Fibroblast of the aortic adventitia (primary cell): ENCODE data around the gene COA4. TPM values are rescaled to one million over a fixed set of nuclear protein-coding genes. Genes with fewer than 3 reads are reported as not detected.

Source experiments
- DNase-seq: peaks from one replicate; pipeline ENCODE4 v3.0.0-alpha.2; 2010; ENCODE audit warnings: low read depth
- H3K4me3 ChIP-seq: 2 replicates; pipeline ENCODE4 v1.5.1; 2011; ENCODE audit warnings: low read depth, mild to moderate bottlenecking, control low read depth, low read length, moderate library complexity
- total RNA-seq: library from RNA; depleted of rRNA; stranded (reverse); fragments of >200 nt; gene quantifications from 2 replicates; pipeline ENCODE4 v1.2.3, GENCODE V29; 2012; ENCODE audit warnings: low replicate concordance
- TF ChIP-seq, protein P1 (sequence below): IDR thresholded peaks from 2 replicates; pipeline ENCODE4 v1.5.1; 2011; ENCODE audit warnings: mild to moderate bottlenecking, low read length, control low read depth, inconsistent platforms; ENCODE audit not compliant: insufficient read depth

Gene COA4
- total RNA-seq, 1 donor = 70.8 TPM

DNA sequence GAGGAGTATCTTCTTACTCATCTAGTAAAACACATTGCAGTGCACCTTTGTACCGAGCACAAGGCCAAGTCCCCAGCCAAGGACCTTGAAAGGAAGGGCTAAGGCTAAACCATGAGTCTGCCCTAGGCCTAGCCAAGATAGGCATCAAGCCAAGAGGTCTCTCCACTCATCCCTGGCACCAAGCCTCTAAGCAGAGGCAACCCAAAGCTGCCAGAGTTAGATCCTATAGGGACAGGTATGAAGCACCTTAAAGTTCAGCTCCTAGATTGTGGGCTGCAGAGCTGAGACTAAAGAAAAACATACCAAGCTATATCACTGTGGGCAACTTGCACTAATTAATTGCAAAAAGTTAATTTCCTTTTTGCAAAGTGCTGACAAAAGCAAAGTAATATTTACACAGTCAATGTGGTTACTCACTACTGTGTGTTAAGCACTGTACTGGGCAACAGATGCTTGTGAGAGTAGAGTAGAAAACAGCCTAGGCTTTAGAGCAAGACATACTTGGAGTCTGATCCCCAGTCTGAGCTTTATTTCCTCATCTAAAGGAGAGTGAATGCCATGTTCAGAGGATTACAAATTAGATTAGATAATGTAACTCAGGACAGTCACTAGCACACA lies 7.2 kb downstream of the COA4 start:
- DNase-seq = no peak
- TF ChIP-seq, protein P1, sequence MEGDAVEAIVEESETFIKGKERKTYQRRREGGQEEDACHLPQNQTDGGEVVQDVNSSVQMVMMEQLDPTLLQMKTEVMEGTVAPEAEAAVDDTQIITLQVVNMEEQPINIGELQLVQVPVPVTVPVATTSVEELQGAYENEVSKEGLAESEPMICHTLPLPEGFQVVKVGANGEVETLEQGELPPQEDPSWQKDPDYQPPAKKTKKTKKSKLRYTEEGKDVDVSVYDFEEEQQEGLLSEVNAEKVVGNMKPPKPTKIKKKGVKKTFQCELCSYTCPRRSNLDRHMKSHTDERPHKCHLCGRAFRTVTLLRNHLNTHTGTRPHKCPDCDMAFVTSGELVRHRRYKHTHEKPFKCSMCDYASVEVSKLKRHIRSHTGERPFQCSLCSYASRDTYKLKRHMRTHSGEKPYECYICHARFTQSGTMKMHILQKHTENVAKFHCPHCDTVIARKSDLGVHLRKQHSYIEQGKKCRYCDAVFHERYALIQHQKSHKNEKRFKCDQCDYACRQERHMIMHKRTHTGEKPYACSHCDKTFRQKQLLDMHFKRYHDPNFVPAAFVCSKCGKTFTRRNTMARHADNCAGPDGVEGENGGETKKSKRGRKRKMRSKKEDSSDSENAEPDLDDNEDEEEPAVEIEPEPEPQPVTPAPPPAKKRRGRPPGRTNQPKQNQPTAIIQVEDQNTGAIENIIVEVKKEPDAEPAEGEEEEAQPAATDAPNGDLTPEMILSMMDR = no peak
- no peak overlapping the region for H3K4me3 ChIP-seq

DNA sequence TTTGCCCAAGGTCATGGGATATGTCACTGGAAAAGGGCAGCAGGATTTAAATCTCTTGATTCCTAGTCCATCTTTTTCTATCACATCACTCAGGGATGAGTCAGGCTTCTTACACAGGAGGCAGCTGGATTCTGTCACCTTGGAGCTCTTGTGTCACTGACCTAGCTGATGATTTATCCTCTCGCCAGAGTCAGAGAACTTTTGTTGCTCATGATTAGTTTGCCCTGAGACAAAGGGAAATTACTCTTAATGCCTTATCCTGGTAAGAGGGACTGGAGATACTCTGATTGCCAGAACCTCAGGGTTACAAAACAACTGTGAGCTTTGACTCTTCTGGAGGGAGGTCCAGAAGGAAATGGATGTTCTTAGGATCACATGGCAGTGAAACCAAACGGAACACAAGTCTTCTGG lies 10.1 kb downstream of the COA4 start:
- no peak overlapping the region for H3K4me3 ChIP-seq
- TF ChIP-seq, protein P1 = no peak
- peak; percentile 95 for DNase-seq

DNA sequence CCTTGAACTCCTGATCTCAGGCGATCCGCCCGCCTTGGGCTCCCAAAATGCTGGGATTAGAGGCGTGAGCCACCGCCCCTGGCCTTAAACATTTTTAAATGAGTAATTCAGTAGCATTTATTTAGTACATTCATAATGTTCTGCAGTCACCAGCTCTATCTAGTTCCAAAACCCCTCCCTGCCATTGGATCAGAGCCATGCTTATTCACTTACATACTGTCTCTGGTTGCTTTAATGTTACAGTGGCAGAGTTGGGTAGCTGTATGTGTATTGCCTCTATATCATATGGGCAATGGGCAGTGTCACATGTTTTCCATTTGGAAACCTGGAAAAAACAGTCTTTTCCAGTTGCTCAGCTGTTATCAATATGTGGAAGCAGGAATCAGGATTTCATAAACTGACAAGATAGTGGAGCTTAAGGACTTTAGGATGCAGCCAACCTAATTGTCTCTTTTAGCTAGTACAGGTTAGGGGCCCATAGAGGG lies 10.5 kb downstream of the COA4 start:
- TF ChIP-seq, protein P1 = no peak
- peak; percentile 87 for DNase-seq
- H3K4me3 ChIP-seq = no peak overlapping the region

DNA sequence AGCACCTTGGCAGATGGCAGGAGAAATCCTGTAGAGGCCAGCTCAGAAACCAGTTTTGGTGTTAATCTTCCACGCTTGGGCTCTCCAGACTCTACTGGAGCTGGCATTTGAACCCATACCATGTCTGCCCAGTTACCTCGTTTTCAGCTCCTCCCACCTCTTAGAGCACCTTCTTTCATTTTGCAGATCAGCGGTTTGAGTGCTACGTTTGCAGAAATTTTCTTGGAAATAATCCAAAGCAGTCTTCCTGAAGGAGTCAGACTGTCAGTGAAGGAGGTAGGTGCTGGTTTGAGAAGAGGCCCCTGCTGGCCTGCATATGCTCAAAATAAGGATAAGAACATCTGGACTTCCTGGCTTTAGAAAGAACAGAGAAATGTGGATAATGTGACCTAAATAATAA lies 13.7 kb downstream of the COA4 start:
- TF ChIP-seq, protein P1 = no peak
- H3K4me3 ChIP-seq = no peak overlapping the region
- no peak for DNase-seq

DNA sequence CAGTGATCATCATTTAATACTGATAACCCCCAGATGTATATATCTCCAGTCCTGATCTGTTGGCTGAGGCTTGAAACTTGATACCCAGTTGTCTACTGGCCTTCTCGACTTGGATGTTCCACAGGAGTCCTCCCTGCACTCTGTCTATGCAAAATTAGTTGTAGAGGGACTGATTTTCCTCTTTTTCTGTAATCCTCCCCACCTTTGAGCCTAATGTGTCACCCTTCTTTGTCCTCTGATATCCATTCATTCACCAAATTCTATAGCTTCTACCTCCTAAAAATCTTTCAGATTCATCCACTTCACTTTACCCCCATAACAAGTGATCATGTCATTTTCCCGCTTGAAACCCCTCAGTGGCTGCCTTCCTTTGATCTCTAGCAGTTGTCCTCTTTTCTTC lies 16.4 kb downstream of the COA4 start:
- H3K4me3 ChIP-seq = no peak overlapping the region
- DNase-seq = no peak
- TF ChIP-seq, protein P1 = no peak

DNA sequence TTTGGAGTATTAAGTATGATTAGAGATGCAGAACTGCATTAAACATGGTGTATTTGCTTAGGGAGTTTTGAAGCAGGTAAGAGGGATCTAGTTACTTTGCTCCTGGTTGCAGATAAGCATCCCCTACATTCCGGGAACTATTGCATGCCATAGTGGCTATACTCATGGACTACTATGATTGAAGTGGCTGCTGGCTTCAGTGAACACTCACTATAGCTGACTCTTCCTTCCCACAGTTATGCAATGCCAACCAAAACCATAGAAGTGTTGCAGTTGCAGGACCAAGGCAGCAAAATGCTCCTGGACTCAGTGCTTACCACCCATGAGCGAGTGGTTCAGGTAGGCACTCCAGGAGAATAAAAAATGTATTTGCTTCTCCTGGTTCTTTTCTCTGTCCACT lies 17.0 kb downstream of the COA4 start:
- H3K4me3 ChIP-seq = no peak overlapping the region
- TF ChIP-seq, protein P1 = no peak
- DNase-seq = no peak

DNA sequence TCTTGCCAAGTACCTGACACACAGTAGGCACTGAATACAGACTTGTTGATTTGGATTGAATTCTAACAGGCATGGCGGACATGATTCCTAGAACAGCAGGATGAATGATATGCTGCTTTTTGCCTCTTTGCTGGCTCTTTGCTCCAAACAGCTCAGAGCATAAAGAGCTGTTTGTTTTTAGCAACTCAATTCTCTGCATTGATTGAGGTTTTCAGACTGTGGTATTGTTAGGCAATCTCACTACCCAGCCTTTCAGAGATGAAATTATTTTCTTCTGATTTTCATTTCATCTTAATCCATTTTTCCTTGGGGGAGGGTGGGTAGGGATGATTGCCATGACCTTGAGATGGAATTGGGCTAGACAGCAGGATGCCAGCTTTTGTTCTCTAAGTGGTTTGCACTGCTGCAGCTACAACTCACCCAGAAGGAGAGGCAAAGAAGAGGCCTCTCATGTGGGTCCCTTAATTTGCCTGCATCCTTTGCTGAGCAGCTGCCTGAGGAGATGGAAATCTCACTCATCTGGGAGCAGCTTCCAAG lies 20.5 kb downstream of the COA4 start:
- no peak overlapping the region for H3K4me3 ChIP-seq
- DNase-seq = no peak
- TF ChIP-seq, protein P1 = no peak
